Measurements from ENCODE around the gene ULK4.

ULK4 gene

DNA sequence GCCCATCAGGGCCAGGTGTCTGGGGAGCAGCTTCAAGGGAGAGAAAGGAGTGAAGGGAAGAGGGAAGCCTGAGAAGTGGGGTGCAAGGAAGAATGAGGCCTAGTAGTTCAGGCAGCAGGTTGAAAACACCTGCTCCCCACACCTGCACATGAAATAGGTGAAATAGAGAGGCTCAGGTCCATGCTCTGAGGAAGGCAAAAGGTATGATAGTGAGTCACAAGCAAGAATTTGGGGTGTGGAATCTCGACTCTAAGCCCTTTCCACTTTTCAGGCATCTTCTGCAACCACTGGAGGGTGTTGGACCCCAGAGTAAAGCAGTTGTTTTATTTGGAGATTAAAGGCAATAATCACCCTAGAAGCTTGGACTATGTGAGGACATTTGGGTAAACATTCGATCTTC, 605.1 kb downstream of the ULK4 start:
- no peak overlapping the region for H3K4me3 ChIP-seq (ENCODE audit: low read depth, low read length)
- no peak for DNase-seq (ENCODE audit: low read depth)
- no peak for TF ChIP-seq MYC (IDR thresholded peaks at IDR 0.05; ENCODE audit: low read depth, low read length)
- TF ChIP-seq, protein P1, sequence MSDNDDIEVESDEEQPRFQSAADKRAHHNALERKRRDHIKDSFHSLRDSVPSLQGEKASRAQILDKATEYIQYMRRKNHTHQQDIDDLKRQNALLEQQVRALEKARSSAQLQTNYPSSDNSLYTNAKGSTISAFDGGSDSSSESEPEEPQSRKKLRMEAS (IDR thresholded peaks at IDR 0.05; ENCODE audit: low read depth, low read length), result no peak
- TF ChIP-seq, protein P2, sequence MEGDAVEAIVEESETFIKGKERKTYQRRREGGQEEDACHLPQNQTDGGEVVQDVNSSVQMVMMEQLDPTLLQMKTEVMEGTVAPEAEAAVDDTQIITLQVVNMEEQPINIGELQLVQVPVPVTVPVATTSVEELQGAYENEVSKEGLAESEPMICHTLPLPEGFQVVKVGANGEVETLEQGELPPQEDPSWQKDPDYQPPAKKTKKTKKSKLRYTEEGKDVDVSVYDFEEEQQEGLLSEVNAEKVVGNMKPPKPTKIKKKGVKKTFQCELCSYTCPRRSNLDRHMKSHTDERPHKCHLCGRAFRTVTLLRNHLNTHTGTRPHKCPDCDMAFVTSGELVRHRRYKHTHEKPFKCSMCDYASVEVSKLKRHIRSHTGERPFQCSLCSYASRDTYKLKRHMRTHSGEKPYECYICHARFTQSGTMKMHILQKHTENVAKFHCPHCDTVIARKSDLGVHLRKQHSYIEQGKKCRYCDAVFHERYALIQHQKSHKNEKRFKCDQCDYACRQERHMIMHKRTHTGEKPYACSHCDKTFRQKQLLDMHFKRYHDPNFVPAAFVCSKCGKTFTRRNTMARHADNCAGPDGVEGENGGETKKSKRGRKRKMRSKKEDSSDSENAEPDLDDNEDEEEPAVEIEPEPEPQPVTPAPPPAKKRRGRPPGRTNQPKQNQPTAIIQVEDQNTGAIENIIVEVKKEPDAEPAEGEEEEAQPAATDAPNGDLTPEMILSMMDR (IDR thresholded peaks at IDR 0.05; ENCODE audit: low read depth, low read length), result no peak
- no peak for TF ChIP-seq POLR2A (IDR thresholded peaks at IDR 0.05; ENCODE audit: extremely low read depth, insufficient read length)

DNA sequence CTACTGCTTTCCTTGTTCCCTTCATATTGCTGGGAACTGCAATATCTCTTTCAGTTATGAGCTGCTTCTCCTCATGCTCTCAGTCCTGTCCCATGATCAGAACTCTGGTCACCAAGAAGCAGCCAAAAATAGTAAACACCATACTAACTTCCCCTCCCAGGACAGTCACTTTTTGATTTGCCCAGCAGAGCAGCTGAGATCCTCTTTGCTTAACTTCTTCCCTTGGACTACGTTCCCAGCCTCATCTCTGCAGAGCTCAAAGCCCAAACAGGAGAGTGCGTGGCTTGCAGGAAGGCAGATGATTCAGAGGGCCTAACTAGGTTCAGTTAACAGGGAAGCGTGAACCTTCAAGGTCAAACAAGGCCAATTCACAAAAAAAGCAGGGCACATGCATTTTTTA, 609.4 kb downstream of the ULK4 start:
- TF ChIP-seq, protein P1 (IDR thresholded peaks at IDR 0.05; ENCODE audit: low read depth, low read length), result no peak
- TF ChIP-seq POLR2A (IDR thresholded peaks at IDR 0.05; ENCODE audit: extremely low read depth, insufficient read length), result no peak
- no peak for TF ChIP-seq MYC (IDR thresholded peaks at IDR 0.05; ENCODE audit: low read depth, low read length)
- TF ChIP-seq, protein P2 (IDR thresholded peaks at IDR 0.05; ENCODE audit: low read depth, low read length), result no peak
- peak; percentile 56 for DNase-seq (ENCODE audit: low read depth)
- no peak overlapping the region for H3K4me3 ChIP-seq (ENCODE audit: low read depth, low read length)

DNA sequence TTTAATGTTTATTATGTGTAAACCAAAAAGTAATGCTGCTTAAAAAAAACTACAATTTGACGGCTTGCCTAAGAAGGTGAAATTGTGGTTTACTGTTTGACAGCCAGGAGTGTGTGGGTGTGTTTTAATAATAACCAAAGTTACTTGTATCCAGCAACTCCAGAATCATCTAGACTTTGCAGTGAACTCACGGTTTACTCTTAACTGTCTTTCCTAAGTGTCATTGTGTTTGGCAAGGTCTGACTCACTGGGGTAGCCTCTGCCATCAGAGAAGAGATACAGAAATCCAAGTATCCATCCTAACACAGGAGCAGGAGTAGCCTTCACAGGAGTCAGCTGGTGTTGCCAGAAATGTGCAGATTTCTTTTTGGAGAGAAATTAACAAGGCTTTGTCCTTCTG, 611.5 kb downstream of the ULK4 start:
- no peak for DNase-seq (ENCODE audit: low read depth)
- TF ChIP-seq, protein P2 (IDR thresholded peaks at IDR 0.05; ENCODE audit: low read depth, low read length), result no peak
- TF ChIP-seq POLR2A (IDR thresholded peaks at IDR 0.05; ENCODE audit: extremely low read depth, insufficient read length) (no peak), MYC (IDR thresholded peaks at IDR 0.05; ENCODE audit: low read depth, low read length) (no peak)
- TF ChIP-seq, protein P1 (IDR thresholded peaks at IDR 0.05; ENCODE audit: low read depth, low read length), result no peak
- no peak overlapping the region for H3K4me3 ChIP-seq (ENCODE audit: low read depth, low read length)

DNA sequence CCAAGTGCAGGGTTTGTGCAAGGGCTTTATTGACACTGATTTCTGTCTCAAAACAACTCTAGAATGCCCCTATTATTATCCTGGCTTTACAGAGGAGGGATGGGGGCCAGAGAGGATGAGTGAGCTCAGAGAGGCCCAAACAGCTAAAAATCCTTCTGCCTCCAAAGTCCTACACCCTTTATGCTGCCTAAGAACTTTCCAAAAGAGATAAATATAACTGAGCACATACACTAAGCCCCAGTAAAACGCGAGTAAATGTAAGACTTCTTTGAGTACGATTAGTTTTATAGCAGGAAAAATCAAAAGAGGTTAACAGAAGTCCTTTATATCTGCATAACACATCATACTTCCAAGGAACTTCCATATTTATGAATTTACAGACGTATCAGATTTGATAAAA, 613.5 kb downstream of the ULK4 start:
- no peak for DNase-seq (ENCODE audit: low read depth)
- no peak overlapping the region for H3K4me3 ChIP-seq (ENCODE audit: low read depth, low read length)
- TF ChIP-seq, protein P1 (IDR thresholded peaks at IDR 0.05; ENCODE audit: low read depth, low read length), result no peak
- TF ChIP-seq, protein P2 (IDR thresholded peaks at IDR 0.05; ENCODE audit: low read depth, low read length), result no peak
- TF ChIP-seq MYC (IDR thresholded peaks at IDR 0.05; ENCODE audit: low read depth, low read length), result no peak
- no peak for TF ChIP-seq POLR2A (IDR thresholded peaks at IDR 0.05; ENCODE audit: extremely low read depth, insufficient read length)

DNA sequence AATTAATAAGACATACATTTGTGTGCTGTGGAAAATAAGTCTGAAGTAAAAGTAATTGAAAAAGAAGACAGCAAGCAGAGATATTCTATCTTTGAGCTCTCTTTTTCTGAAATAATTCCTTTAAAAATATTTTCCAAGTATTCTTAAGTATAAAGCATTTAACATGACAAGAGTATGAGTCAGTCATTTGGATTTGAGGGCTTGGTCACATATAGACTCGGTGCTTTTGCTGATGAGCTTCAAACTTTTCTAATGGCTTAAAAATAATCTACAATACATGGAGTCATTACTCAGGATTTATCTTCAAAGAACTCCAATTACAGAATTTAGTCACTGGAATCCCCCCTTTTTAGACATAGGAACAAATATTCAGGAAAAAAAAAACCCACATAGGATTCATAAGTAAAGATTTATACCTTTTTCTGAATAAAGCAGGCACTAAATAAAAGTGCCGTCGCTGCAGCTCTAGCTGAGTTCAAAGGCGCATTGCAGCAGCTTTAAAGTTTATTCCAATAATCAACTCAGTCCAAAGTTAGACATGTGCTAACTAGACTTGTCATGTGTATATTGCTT, 615.1 kb downstream of the ULK4 start:
- no peak overlapping the region for H3K4me3 ChIP-seq (ENCODE audit: low read depth, low read length)
- DNase-seq (ENCODE audit: low read depth), result no peak
- TF ChIP-seq, protein P1 (IDR thresholded peaks at IDR 0.05; ENCODE audit: low read depth, low read length), result no peak
- TF ChIP-seq POLR2A (IDR thresholded peaks at IDR 0.05; ENCODE audit: extremely low read depth, insufficient read length) (no peak), MYC (IDR thresholded peaks at IDR 0.05; ENCODE audit: low read depth, low read length) (no peak)
- TF ChIP-seq, protein P2 (IDR thresholded peaks at IDR 0.05; ENCODE audit: low read depth, low read length), result no peak

Data from NB4 (cell line).